ENCODE results near the gene ALAD.

DNA sequence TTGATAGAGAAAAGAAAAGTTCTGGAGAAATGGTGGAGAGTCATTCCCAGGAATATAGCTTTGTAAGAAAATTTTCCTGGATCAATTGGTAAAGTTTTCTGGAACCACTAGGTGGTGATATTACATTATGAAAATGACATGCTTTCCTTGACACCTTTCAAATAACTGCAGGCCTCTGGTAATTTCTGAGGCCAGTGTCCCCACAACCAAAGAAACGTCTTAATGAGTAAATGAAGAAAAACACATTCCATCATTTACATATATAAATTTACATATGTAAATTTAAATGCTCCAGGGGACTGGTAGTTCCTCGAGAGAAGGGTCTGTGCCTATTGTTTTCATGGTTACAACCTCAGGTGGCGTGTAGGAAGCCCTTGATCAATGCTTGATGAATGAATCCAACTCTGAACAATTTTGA lies 45.2 kb upstream of the ALAD start:
- TF ChIP-seq, protein P1, sequence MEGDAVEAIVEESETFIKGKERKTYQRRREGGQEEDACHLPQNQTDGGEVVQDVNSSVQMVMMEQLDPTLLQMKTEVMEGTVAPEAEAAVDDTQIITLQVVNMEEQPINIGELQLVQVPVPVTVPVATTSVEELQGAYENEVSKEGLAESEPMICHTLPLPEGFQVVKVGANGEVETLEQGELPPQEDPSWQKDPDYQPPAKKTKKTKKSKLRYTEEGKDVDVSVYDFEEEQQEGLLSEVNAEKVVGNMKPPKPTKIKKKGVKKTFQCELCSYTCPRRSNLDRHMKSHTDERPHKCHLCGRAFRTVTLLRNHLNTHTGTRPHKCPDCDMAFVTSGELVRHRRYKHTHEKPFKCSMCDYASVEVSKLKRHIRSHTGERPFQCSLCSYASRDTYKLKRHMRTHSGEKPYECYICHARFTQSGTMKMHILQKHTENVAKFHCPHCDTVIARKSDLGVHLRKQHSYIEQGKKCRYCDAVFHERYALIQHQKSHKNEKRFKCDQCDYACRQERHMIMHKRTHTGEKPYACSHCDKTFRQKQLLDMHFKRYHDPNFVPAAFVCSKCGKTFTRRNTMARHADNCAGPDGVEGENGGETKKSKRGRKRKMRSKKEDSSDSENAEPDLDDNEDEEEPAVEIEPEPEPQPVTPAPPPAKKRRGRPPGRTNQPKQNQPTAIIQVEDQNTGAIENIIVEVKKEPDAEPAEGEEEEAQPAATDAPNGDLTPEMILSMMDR (IDR thresholded peaks at IDR 0.05; ENCODE audit: low read depth, low read length, missing input control): peak; percentile 70
- TF ChIP-seq SP1 (IDR thresholded peaks at IDR 0.05) (no peak), RAD21 (IDR thresholded peaks at IDR 0.05) (peak; percentile 91 to 94)
- TF ChIP-seq, protein P2, sequence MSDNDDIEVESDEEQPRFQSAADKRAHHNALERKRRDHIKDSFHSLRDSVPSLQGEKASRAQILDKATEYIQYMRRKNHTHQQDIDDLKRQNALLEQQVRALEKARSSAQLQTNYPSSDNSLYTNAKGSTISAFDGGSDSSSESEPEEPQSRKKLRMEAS (IDR thresholded peaks at IDR 0.05): no peak
- TF ChIP-seq, protein P3, sequence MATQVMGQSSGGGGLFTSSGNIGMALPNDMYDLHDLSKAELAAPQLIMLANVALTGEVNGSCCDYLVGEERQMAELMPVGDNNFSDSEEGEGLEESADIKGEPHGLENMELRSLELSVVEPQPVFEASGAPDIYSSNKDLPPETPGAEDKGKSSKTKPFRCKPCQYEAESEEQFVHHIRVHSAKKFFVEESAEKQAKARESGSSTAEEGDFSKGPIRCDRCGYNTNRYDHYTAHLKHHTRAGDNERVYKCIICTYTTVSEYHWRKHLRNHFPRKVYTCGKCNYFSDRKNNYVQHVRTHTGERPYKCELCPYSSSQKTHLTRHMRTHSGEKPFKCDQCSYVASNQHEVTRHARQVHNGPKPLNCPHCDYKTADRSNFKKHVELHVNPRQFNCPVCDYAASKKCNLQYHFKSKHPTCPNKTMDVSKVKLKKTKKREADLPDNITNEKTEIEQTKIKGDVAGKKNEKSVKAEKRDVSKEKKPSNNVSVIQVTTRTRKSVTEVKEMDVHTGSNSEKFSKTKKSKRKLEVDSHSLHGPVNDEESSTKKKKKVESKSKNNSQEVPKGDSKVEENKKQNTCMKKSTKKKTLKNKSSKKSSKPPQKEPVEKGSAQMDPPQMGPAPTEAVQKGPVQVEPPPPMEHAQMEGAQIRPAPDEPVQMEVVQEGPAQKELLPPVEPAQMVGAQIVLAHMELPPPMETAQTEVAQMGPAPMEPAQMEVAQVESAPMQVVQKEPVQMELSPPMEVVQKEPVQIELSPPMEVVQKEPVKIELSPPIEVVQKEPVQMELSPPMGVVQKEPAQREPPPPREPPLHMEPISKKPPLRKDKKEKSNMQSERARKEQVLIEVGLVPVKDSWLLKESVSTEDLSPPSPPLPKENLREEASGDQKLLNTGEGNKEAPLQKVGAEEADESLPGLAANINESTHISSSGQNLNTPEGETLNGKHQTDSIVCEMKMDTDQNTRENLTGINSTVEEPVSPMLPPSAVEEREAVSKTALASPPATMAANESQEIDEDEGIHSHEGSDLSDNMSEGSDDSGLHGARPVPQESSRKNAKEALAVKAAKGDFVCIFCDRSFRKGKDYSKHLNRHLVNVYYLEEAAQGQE (IDR thresholded peaks at IDR 0.05): no peak
